Measurements from ENCODE around the gene TMEM120B. TPM values are rescaled to one million over a fixed set of nuclear protein-coding genes. Genes with fewer than 3 reads are reported as not detected.

Gene TMEM120B
- total RNA-seq, 1 donor from 2014 or later = 10.3 TPM

GRCh38 chr12:121748218-121748570 lies 35.6 kb downstream of the TMEM120B start:
- H3K27me3 Mint-ChIP-seq (ENCODE audit: unreplicated experiment) = peaks cover 9% of the 10 kb centered on the region
- no peak overlapping the region for H3K4me3 Mint-ChIP-seq (ENCODE audit: unreplicated experiment)
- no peaks in the 10 kb centered on the region for H3K9me3 Mint-ChIP-seq (ENCODE audit: unreplicated experiment)
- peak overlapping the region; percentile 18 for H3K27ac Mint-ChIP-seq (ENCODE audit: unreplicated experiment)
- no peaks in the 10 kb centered on the region for H3K4me1 Mint-ChIP-seq (ENCODE audit: unreplicated experiment)
- no peak for DNase-seq (ENCODE audit: low spot score)
- H3K36me3 Mint-ChIP-seq (ENCODE audit: low read depth, unreplicated experiment) = peaks cover 11% of the 10 kb centered on the region
- no peak for TF ChIP-seq CTCF (IDR thresholded peaks at IDR 0.05; ENCODE audit: unreplicated experiment)

GRCh38 chr12:121748571-121749265 lies 36.2 kb downstream of the TMEM120B start:
- Mint-ChIP-seq H3K27me3 (ENCODE audit: unreplicated experiment) (peaks cover 9% of the 10 kb centered on the region), H3K27ac (ENCODE audit: unreplicated experiment) (peak overlapping the region; percentile 18), H3K4me1 (ENCODE audit: unreplicated experiment) (no peaks in the 10 kb centered on the region), H3K9me3 (ENCODE audit: unreplicated experiment) (no peaks in the 10 kb centered on the region), H3K36me3 (ENCODE audit: low read depth, unreplicated experiment) (peaks cover 11% of the 10 kb centered on the region), H3K4me3 (ENCODE audit: unreplicated experiment) (no peak overlapping the region)
- DNase-seq (ENCODE audit: low spot score) = no peak
- no peak for TF ChIP-seq CTCF (IDR thresholded peaks at IDR 0.05; ENCODE audit: unreplicated experiment)

GRCh38 chr12:121749267-121749666 lies 36.7 kb downstream of the TMEM120B start:
- Mint-ChIP-seq H3K27ac (ENCODE audit: unreplicated experiment) (no peak overlapping the region), H3K4me3 (ENCODE audit: unreplicated experiment) (no peak overlapping the region), H3K27me3 (ENCODE audit: unreplicated experiment) (peaks cover 9% of the 10 kb centered on the region), H3K9me3 (ENCODE audit: unreplicated experiment) (no peaks in the 10 kb centered on the region), H3K4me1 (ENCODE audit: unreplicated experiment) (no peaks in the 10 kb centered on the region), H3K36me3 (ENCODE audit: low read depth, unreplicated experiment) (peaks cover 11% of the 10 kb centered on the region)
- DNase-seq (ENCODE audit: low spot score) = no peak
- TF ChIP-seq CTCF (IDR thresholded peaks at IDR 0.05; ENCODE audit: unreplicated experiment) = no peak

- Mint-ChIP-seq H3K27me3 (ENCODE audit: unreplicated experiment) (peaks cover 9% of the 10 kb centered on the region), H3K36me3 (ENCODE audit: low read depth, unreplicated experiment) (peaks cover 8% of the 10 kb centered on the region), H3K9me3 (ENCODE audit: unreplicated experiment) (no peaks in the 10 kb centered on the region), H3K27ac (ENCODE audit: unreplicated experiment) (no peak overlapping the region), H3K4me1 (ENCODE audit: unreplicated experiment) (no peaks in the 10 kb centered on the region), H3K4me3 (ENCODE audit: unreplicated experiment) (no peak overlapping the region)
- DNase-seq (ENCODE audit: low spot score) = no peak
- no peak for TF ChIP-seq CTCF (IDR thresholded peaks at IDR 0.05; ENCODE audit: unreplicated experiment)
These were observed 38.0 kb downstream of the TMEM120B start for GRCh38 chr12:121750507-121750955.

GRCh38 chr12:121751034-121751433 lies 38.5 kb downstream of the TMEM120B start:
- TF ChIP-seq CTCF (IDR thresholded peaks at IDR 0.05; ENCODE audit: unreplicated experiment) = no peak
- H3K27ac Mint-ChIP-seq (ENCODE audit: unreplicated experiment) = no peak overlapping the region
- peaks cover 9% of the 10 kb centered on the region for H3K27me3 Mint-ChIP-seq (ENCODE audit: unreplicated experiment)
- H3K4me3 Mint-ChIP-seq (ENCODE audit: unreplicated experiment) = no peak overlapping the region
- H3K9me3 Mint-ChIP-seq (ENCODE audit: unreplicated experiment) = no peaks in the 10 kb centered on the region
- no peak for DNase-seq (ENCODE audit: low spot score)
- H3K36me3 Mint-ChIP-seq (ENCODE audit: low read depth, unreplicated experiment) = peaks cover 8% of the 10 kb centered on the region
- H3K4me1 Mint-ChIP-seq (ENCODE audit: unreplicated experiment) = no peaks in the 10 kb centered on the region

All from endothelial cell (in vitro differentiated cells).